ENCODE measurements around the gene SMIM5.

SMIM5 gene

DNA sequence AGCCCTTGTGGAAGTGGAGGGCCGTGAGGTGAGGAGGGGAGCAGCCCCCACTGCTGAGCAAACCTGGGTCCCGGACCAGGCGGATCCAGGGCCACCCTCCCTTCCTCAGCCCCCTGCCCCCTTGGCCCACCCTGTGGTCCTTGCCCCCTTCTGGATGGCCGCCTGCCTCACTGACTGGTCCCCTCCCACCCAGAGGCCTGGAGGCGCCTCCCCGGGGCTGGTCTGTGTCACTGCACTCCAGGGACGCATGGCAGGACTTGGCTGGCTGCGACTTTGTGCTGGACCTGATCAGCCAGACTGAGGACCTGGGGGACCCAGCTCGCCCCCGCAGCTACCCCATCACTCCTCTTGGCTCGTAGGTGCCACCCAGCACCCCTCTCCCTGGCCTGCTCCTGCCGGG, 19.2 kb upstream of the SMIM5 start:
- no peak for DNase-seq
- Histone ChIP-seq H3K4me3 (no peak overlapping the region), H3K4me1 (no peaks in the 10 kb centered on the region), H3K27ac (no peak overlapping the region), H3K36me3 (peaks cover 0 to 83% (median 65%) of the 10 kb centered on the region in 3 donors), H3K9me3 (no peaks in the 10 kb centered on the region), H3K27me3 (peaks cover 0 to 2% of the 10 kb centered on the region in 2 donors)
- TF ChIP-seq, protein P1, sequence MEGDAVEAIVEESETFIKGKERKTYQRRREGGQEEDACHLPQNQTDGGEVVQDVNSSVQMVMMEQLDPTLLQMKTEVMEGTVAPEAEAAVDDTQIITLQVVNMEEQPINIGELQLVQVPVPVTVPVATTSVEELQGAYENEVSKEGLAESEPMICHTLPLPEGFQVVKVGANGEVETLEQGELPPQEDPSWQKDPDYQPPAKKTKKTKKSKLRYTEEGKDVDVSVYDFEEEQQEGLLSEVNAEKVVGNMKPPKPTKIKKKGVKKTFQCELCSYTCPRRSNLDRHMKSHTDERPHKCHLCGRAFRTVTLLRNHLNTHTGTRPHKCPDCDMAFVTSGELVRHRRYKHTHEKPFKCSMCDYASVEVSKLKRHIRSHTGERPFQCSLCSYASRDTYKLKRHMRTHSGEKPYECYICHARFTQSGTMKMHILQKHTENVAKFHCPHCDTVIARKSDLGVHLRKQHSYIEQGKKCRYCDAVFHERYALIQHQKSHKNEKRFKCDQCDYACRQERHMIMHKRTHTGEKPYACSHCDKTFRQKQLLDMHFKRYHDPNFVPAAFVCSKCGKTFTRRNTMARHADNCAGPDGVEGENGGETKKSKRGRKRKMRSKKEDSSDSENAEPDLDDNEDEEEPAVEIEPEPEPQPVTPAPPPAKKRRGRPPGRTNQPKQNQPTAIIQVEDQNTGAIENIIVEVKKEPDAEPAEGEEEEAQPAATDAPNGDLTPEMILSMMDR (IDR thresholded peaks at IDR 0.05), result no peak
- intact Hi-C loops (cut with DNase I; ENCODE audit: low total_unique reads), result no loop called here

DNA sequence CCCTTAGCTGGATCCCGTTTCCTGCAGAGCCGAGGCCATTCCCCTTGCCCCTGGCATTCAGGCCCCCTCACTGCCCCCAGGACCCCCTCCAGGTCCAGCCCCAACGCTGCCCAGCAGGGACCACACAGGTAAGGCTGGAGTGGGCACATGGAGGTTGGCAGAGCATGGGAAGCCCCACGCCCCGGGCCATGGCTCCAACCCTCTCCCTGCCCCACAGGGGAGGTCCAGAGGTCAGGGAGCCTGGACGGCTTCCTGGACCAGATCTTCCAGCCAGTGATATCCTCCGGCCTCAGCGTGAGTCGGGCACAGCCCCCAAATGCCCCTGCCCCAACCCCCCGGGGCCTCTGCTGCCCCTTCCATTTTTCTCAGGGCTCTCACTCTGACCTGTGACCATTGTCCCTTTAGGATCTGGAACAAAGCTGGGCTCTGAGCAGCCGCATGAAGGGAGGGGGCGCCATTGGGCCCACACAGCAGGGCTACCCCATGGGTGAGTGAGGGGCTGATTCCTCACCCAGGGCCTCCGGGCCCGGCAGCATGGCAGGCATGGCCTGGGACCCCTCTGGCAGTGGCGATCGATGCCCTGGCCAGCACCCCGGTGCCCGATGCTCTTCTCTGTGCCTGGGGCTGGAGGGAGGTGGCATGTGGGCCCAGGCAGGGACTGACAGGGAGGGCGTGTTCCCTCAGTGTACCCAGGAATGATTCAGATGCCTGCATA, 18.5 kb upstream of the SMIM5 start:
- no peak overlapping the region for H3K4me3 ChIP-seq
- no peaks in the 10 kb centered on the region for H3K4me1 ChIP-seq
- no peaks in the 10 kb centered on the region for H3K9me3 ChIP-seq
- no peak overlapping the region for H3K27ac ChIP-seq
- no peak for DNase-seq
- peaks cover 0 to 90% (median 72%) of the 10 kb centered on the region in 3 donors for H3K36me3 ChIP-seq
- TF ChIP-seq, protein P1 (IDR thresholded peaks at IDR 0.05), result no peak
- intact Hi-C loops (cut with DNase I; ENCODE audit: low total_unique reads), result no loop called here
- H3K27me3 ChIP-seq, result peaks cover 0 to 2% of the 10 kb centered on the region in 2 donors

- intact Hi-C loops (cut with DNase I; ENCODE audit: low total_unique reads), result no loop called here
- H3K27ac ChIP-seq, result no peak overlapping the region
- H3K36me3 ChIP-seq, result peaks cover 0 to 90% (median 73%) of the 10 kb centered on the region in 3 donors
These were observed 17.9 kb upstream of the SMIM5 start for GRCh38 chr17:75615301-75615700.

DNA sequence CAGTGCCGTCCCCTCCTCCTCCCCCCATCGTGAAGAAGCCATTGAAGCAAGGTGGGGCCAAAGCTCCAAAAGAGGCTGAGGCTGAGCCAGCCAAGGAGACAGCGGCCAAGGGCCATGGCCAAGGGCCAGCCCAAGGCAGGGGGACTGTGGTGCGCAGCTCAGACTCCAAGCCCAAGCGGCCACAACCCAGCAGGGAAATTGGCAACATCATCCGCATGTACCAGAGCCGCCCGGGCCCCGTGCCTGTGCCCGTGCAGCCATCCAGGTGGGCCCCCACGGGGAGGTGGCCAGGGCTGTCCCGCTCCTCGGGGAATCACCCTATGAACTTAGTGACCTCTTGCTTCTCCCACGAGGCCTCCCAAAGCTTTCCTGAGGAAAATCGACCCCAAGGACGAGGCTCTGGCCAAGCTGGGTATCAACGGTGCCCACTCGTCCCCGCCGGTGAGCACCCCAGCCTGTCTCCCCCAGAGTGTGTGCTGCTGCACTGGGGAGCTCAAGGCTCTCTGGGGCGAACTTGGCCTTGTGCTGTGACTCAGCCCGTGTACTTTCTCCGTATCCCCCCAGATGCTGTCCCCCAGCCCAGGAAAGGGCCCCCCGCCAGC, 16.6 kb upstream of the SMIM5 start:
- intact Hi-C loops (cut with DNase I; ENCODE audit: low total_unique reads), result no loop called here
- Histone ChIP-seq H3K4me3 (no peak overlapping the region), H3K27me3 (peaks cover 0 to 2% of the 10 kb centered on the region in 2 donors), H3K4me1 (no peaks in the 10 kb centered on the region), H3K36me3 (peaks cover 0 to 99% (median 86%) of the 10 kb centered on the region in 3 donors), H3K27ac (no peak overlapping the region), H3K9me3 (no peaks in the 10 kb centered on the region)
- no peak for DNase-seq
- TF ChIP-seq, protein P1 (IDR thresholded peaks at IDR 0.05), result no peak

More at GRCh38 chr17:75615301-75615700, 17.9 kb upstream of the SMIM5 start:
- TF ChIP-seq, protein P1 (IDR thresholded peaks at IDR 0.05), result no peak
- no peak for DNase-seq
- no peaks in the 10 kb centered on the region for H3K4me1 ChIP-seq
- no peak overlapping the region for H3K4me3 ChIP-seq
- H3K9me3 ChIP-seq, result no peaks in the 10 kb centered on the region
- H3K27me3 ChIP-seq, result peaks cover 0 to 2% of the 10 kb centered on the region in 2 donors

GRCh38 chr17:75617218-75617617, 16.0 kb upstream of the SMIM5 start:
- DNase-seq, result no peak
- TF ChIP-seq, protein P1 (IDR thresholded peaks at IDR 0.05), result no peak
- no peak overlapping the region for H3K27ac ChIP-seq
- no peak overlapping the region for H3K4me3 ChIP-seq
- H3K27me3 ChIP-seq, result peaks cover 0 to 2% of the 10 kb centered on the region in 2 donors
- no peaks in the 10 kb centered on the region for H3K4me1 ChIP-seq
- intact Hi-C loops (cut with DNase I; ENCODE audit: low total_unique reads), result no loop called here
- H3K9me3 ChIP-seq, result no peaks in the 10 kb centered on the region
- peaks cover 0 to 99% (median 88%) of the 10 kb centered on the region in 3 donors for H3K36me3 ChIP-seq
